NCI-H510A treated with DMSO at 0.1 percent for 48 hours (cell line): ENCODE results near the gene PPIL4.

Source experiments
- DNase-seq: peaks from one replicate; lab custom pipeline; 2025; lab: John Stamatoyannopoulos, UW

PPIL4 gene

DNA sequence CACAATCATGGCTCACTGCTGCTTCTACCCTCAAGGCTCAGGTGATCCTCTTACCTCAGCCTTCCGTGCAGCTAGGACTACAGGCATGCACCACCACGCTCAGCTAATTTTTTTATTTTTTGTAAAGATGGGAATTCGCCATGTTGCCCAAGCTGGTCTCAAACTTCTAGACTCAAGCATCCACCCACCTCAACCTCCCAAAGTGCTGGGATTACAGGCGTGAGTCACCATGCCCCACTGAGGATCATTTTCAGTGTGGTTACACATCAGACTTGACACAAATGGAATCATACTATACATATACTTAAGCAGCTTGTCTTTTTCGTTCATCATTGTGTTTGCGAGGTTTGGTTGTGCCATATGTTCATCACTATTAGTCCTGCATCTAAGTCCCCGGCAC, 87.6 kb downstream of the PPIL4 start:
- no peak for DNase-seq

DNA sequence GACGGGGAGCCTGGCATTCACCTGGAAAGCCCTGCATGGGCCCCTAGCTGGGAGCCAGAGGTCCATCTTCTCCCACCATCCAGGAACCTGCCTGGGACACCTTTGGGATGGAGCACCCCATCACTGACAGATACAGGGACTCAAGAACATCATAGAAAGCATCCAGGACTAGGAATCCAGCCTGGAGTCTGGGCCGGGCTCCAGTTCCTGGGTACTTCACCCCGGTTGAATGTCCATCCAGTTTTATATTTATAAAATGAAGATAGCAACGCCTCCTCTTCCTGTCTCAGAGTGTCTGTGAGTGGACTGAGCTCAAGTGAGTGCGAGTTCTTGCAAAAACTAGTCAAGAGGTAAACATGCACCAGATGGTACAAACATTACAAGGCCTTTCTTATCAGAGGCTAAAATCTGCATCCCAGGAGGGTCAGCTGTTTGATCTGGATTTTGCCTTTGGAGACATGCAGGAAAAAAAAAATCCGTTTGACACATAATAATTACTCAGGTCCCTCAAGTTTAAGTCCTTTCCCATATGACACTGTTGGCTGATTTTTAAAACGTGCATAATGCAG, 88.4 kb downstream of the PPIL4 start:
- peak; percentile 53 for DNase-seq

DNA sequence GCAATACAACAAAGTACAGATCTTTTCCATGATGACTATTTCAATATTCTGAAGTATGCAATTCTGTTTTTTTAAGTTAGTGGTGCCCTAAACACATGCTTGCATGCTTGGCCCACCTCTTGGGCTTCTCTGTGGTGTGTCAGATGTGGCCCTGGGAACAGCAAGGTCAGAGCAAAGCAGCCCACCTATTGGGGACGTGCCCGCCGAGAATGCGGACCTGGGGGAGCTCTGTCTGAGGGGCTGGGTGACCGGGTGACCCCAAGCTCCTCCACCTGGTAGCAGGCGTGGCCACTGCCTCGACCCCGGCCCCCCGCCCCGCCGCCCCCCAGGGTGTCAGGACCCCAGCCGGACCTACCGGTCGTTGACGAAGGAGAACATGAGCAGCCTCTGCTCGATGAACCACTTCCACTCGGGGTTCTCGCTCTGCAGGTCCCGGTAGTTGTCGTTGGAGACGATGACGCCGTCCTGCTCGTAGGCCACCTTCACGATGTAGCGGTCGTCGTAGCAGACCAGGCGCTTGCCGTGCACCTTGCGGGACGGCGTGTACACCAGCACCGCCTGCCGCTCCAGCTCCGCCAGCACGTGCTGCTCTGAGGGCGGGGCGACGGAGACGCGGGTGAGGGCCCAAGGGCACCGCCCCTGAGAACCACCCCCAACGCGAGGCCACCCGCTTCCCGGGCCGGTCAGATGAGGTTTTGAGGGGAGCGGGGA, 89.4 kb downstream of the PPIL4 start:
- DNase-seq, result no peak

DNA sequence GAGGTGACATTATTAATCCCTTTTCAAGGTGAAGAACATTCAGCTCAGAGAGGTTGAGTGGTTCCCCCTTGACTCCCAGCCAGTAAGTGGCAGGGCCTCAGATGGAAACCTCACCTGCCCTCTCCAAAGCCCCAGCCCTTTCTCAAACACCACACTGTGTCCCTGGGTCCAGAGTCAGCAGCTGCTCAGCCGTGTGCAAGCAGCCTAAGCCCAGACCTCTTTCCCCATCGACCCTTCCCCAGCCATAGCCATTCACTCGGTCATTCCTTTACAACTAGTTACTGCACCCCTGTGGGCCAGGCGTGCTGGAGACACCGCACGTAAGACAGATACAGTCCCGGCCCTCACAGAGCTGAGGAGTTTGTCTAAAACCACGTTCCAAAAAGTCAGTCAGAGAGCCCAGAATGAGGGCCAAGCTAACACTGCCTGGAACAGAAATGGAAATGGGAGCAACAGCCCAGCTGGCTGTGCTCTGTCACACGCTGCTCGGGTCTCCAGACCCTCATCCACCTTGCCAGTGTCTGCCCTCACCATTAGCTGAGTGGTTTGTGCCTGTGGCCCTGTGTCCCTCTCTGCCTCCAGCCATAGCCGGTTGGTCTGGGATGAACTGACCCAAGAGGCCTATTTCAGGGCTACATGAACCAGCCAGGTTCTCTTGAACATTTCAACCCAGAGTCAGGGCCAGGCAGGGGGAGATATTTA, 90.7 kb downstream of the PPIL4 start:
- DNase-seq, result no peak
